ENCODE data around the gene P2RY12.

Gene P2RY12

DNA sequence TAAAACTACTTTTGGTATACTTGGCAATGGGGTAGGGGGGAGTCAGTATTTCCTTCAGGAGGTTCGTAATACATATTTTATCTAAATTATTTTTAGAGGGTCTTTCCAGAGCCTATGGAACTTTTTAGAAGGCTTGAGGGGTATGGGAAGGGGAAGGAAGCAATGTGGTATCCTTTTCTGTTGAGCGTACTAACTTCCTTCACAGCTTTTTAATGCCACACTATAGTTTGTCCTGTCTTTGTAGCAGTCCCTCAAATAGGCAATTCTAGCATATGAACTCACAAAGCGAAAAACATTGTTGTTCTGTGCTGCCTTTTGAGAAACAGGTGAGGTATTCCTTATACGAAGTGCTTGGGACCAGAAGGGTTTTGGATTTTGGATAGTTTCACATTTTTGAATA is 32.9 kb downstream of the P2RY12 start:
- Histone ChIP-seq H3K4me3 (ENCODE audit: low read length) (no peak overlapping the region), H3K9ac (ENCODE audit: low read length) (no peak overlapping the region), H4K20me1 (ENCODE audit: insufficient read depth, low read length) (no peaks in the 10 kb centered on the region), H3K27ac (ENCODE audit: low read length) (no peak overlapping the region), H2AFZ (ENCODE audit: low read depth, low read length) (no peak overlapping the region), H3K4me2 (ENCODE audit: low read length) (peak overlapping the region; percentile 26), H3K27me3 (ENCODE audit: low read depth, low read length) (no peaks in the 10 kb centered on the region), H3K4me1 (ENCODE audit: low read length) (peaks cover 31% of the 10 kb centered on the region), H3K79me2 (ENCODE audit: low read length) (no peaks in the 10 kb centered on the region), H3K36me3 (replicated peaks; ENCODE audit: low read depth, low read length) (no peaks in the 10 kb centered on the region), H3K9me3 (ENCODE audit: insufficient read depth, low read length) (no peaks in the 10 kb centered on the region)
- TF ChIP-seq, protein P1, sequence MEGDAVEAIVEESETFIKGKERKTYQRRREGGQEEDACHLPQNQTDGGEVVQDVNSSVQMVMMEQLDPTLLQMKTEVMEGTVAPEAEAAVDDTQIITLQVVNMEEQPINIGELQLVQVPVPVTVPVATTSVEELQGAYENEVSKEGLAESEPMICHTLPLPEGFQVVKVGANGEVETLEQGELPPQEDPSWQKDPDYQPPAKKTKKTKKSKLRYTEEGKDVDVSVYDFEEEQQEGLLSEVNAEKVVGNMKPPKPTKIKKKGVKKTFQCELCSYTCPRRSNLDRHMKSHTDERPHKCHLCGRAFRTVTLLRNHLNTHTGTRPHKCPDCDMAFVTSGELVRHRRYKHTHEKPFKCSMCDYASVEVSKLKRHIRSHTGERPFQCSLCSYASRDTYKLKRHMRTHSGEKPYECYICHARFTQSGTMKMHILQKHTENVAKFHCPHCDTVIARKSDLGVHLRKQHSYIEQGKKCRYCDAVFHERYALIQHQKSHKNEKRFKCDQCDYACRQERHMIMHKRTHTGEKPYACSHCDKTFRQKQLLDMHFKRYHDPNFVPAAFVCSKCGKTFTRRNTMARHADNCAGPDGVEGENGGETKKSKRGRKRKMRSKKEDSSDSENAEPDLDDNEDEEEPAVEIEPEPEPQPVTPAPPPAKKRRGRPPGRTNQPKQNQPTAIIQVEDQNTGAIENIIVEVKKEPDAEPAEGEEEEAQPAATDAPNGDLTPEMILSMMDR (IDR thresholded peaks at IDR 0.05; ENCODE audit: low read depth, low read length), result no peak
- no peak for TF ChIP-seq EZH2phosphoT487 (IDR thresholded peaks at IDR 0.05; ENCODE audit: low read depth)

DNA sequence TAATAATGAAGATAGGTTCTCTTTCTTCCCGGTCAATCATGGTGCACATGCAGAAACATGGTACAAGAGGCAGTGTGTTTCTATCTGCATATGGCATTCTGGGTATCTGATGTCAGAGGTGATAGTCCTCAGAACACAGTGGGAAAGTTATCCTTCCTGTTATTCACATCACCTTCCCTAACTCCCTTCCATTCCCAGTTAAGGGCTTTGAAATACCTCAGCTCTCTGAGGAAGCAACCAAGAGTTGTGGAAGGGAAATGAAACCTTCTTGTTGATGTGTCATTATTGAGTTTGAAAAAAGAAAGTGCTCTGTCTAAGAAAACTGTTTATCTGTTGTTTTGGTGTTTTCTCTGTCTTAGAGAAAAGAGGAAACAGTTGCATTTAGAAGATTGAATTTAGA is 33.3 kb downstream of the P2RY12 start:
- Histone ChIP-seq H3K9ac (ENCODE audit: low read length) (no peak overlapping the region), H3K36me3 (replicated peaks; ENCODE audit: low read depth, low read length) (no peaks in the 10 kb centered on the region), H3K4me1 (ENCODE audit: low read length) (peaks cover 28% of the 10 kb centered on the region), H3K79me2 (ENCODE audit: low read length) (no peaks in the 10 kb centered on the region), H3K4me3 (ENCODE audit: low read length) (no peak overlapping the region), H2AFZ (ENCODE audit: low read depth, low read length) (no peak overlapping the region), H3K27ac (ENCODE audit: low read length) (no peak overlapping the region), H4K20me1 (ENCODE audit: insufficient read depth, low read length) (no peaks in the 10 kb centered on the region), H3K4me2 (ENCODE audit: low read length) (peak overlapping the region; percentile 26), H3K27me3 (ENCODE audit: low read depth, low read length) (no peaks in the 10 kb centered on the region), H3K9me3 (ENCODE audit: insufficient read depth, low read length) (no peaks in the 10 kb centered on the region)
- TF ChIP-seq, protein P1 (IDR thresholded peaks at IDR 0.05; ENCODE audit: low read depth, low read length), result no peak
- TF ChIP-seq EZH2phosphoT487 (IDR thresholded peaks at IDR 0.05; ENCODE audit: low read depth), result no peak

DNA sequence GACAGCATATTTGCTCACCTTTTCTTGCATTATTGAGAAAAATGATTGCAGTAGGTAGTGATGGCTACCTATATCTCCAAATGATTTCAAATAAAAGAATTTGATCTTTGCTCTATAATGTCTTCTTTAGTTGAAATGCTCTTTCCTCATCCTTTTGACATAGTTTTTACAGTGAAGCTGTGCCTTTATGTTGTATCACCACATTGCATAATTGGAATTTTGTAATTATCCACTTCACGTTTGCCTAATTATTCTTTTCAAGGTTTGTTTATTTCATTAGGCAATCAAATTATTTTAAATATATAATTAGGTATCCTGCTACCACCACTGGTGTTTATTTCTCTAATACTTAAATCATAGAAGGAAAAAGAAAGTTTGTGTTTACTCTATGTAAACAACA is 33.9 kb downstream of the P2RY12 start:
- no peaks in the 10 kb centered on the region for H3K9me3 ChIP-seq (ENCODE audit: insufficient read depth, low read length)
- no peak overlapping the region for H3K27ac ChIP-seq (ENCODE audit: low read length)
- H2AFZ ChIP-seq (ENCODE audit: low read depth, low read length), result no peak overlapping the region
- H3K9ac ChIP-seq (ENCODE audit: low read length), result no peak overlapping the region
- H3K4me3 ChIP-seq (ENCODE audit: low read length), result no peak overlapping the region
- H3K79me2 ChIP-seq (ENCODE audit: low read length), result no peaks in the 10 kb centered on the region
- TF ChIP-seq, protein P1 (IDR thresholded peaks at IDR 0.05; ENCODE audit: low read depth, low read length), result no peak
- TF ChIP-seq EZH2phosphoT487 (IDR thresholded peaks at IDR 0.05; ENCODE audit: low read depth), result no peak
- no peaks in the 10 kb centered on the region for H3K36me3 ChIP-seq (replicated peaks; ENCODE audit: low read depth, low read length)
- H3K4me1 ChIP-seq (ENCODE audit: low read length), result peaks cover 28% of the 10 kb centered on the region
- H3K4me2 ChIP-seq (ENCODE audit: low read length), result no peak overlapping the region
- no peaks in the 10 kb centered on the region for H4K20me1 ChIP-seq (ENCODE audit: insufficient read depth, low read length)
- H3K27me3 ChIP-seq (ENCODE audit: low read depth, low read length), result no peaks in the 10 kb centered on the region

DNA sequence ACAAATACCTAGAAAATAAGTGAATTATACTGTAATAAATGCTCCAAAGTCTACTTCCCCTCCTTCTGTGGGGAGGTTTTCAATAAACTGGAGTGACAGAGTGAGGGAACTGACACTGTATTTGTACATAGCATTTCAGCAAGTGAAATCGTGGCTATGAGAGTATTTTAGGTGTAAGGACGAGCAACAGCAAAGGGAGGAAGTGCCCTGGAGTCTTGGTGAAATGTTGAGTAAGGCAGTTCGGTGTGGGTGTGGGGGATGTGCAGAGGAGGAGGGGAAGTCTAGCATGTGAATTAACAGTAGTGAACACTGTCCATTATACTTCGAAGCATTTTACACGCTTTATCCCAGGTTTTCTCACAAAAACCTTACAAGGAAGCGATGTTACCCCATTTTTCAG is 37.1 kb downstream of the P2RY12 start:
- Histone ChIP-seq H3K4me1 (ENCODE audit: low read length) (peaks cover 21% of the 10 kb centered on the region), H3K27ac (ENCODE audit: low read length) (no peak overlapping the region), H2AFZ (ENCODE audit: low read depth, low read length) (no peak overlapping the region), H3K27me3 (ENCODE audit: low read depth, low read length) (no peaks in the 10 kb centered on the region), H3K9me3 (ENCODE audit: insufficient read depth, low read length) (no peaks in the 10 kb centered on the region), H3K4me3 (ENCODE audit: low read length) (no peak overlapping the region), H3K79me2 (ENCODE audit: low read length) (no peaks in the 10 kb centered on the region), H3K4me2 (ENCODE audit: low read length) (no peak overlapping the region), H3K9ac (ENCODE audit: low read length) (no peak overlapping the region), H4K20me1 (ENCODE audit: insufficient read depth, low read length) (no peaks in the 10 kb centered on the region), H3K36me3 (replicated peaks; ENCODE audit: low read depth, low read length) (no peaks in the 10 kb centered on the region)
- TF ChIP-seq EZH2phosphoT487 (IDR thresholded peaks at IDR 0.05; ENCODE audit: low read depth), result no peak
- TF ChIP-seq, protein P1 (IDR thresholded peaks at IDR 0.05; ENCODE audit: low read depth, low read length), result no peak

Data from OCI-LY3 (cell line).